Aorta (tissue), 5 donors: ENCODE measurements around the gene HS3ST1. TPM values are rescaled to one million over a fixed set of nuclear protein-coding genes. Genes with fewer than 3 reads are reported as not detected.

Source experiments
- ATAC-seq: fragments of 200-7000 bp; cut with Tn5 transposase; one replicate; pipeline ENCODE4 v1.9.1; 2022; ENCODE audit warnings: moderate library complexity; ENCODE audit not compliant: low FRiP score
- DNase-seq, 2 donors: peaks; one replicate each; pipeline ENCODE4 v3.0.0-alpha.2; 2020
- H3K27ac ChIP-seq, 2 donors: one replicate each; pipeline ENCODE4 v1.5.1; 2013; ENCODE audit warnings: low read length in 2 of 2, mild to moderate bottlenecking in 2 of 2, moderate library complexity in 2 of 2, control low read depth in 1 of 2, inconsistent platforms in 1 of 2, low read depth in 1 of 2
- H3K27me3 ChIP-seq, 2 donors: one replicate each; pipeline ENCODE4 v1.6.1; 2013; ENCODE audit warnings: control low read depth in 1 of 2, low read length in 1 of 2, mild to moderate bottlenecking in 1 of 2, moderate library complexity in 1 of 2; ENCODE audit not compliant: insufficient read depth in 2 of 2, control insufficient read depth in 1 of 2
- H3K36me3 ChIP-seq, 2 donors: one replicate each; pipeline ENCODE4 v1.6.1; 2013; ENCODE audit warnings: control low read depth in 1 of 2, low read length in 1 of 2, mild to moderate bottlenecking in 1 of 2; ENCODE audit not compliant: insufficient read depth in 2 of 2, control insufficient read depth in 1 of 2
- H3K4me1 ChIP-seq, 2 donors: one replicate each; pipeline ENCODE4 v1.6.1; 2013; ENCODE audit warnings: low read length in 2 of 2, control low read depth in 1 of 2, mild to moderate bottlenecking in 1 of 2, moderate library complexity in 1 of 2; ENCODE audit not compliant: insufficient read depth in 2 of 2, control insufficient read depth in 1 of 2
- H3K4me3 ChIP-seq, 2 donors: one replicate each; pipeline ENCODE4 v1.5.1; 2013; ENCODE audit warnings: low read length in 2 of 2, control low read depth in 1 of 2, mild to moderate bottlenecking in 1 of 2
- H3K9me3 ChIP-seq: one replicate; pipeline ENCODE4 v1.6.1; 2013; ENCODE audit warnings: mild to moderate bottlenecking, low read length; ENCODE audit not compliant: control insufficient read depth
- WGBS, 2 donors: extraction: QIAGEN DNeasy Blood & Tissue Kit; methylation state at CpG; one replicate each; pipeline ENCODE4 v1.1.7; 2013; 5-methylcytosine and 5-hydroxymethylcytosine counted together
- intact Hi-C, 2 donors: fragments of 100-400 bp; cut with DNase I; formaldehyde crosslinking; loops; one replicate each; pipeline versions ENCODE4 v1.14.2 to v1.15.0; 2022
- polyA plus RNA-seq, 2 donors: library from polyadenylated mRNA; stranded (reverse); fragments of 200-250 nt; gene quantifications; one replicate each; pipeline ENCODE4 v1.2.3, GENCODE V29; 2013
- total RNA-seq, 2 donors: library from RNA; stranded (reverse); fragmentation: NEBNext Ultra II Directional; extraction: Animal tissue kit (Norgen Biotek cat#: 25700); gene quantifications; one replicate each; pipeline ENCODE4 v1.2.1, GENCODE V29; 2021
- donor health status: healthy with polysubstance abuse.
- donor health status: Bipolar disorder and iron deficiency.
- donor health status: DM: no; HTN: no; CAD: no.
- donor health status: DM: no; HTN: no; CAD: no.
- donor health status: DM: yes; HTN: yes; CAD: no.

The HS3ST1 gene
- total and polyA plus RNA-seq, 4 donors, result 0.15 to 6.9 (median 2.3) TPM

GRCh38 chr4:11418610-11419009 lies 10.1 kb downstream of the HS3ST1 start:
- no peaks in the 10 kb centered on the region for H3K4me1 ChIP-seq
- intact Hi-C loops, result no loop called here
- no peaks in the 10 kb centered on the region for H3K36me3 ChIP-seq
- H3K4me3 ChIP-seq, result no peak overlapping the region
- DNase-seq (no peak), ATAC-seq (no peak)
- H3K27ac ChIP-seq, result no peak overlapping the region
- peaks cover 0 to 1% of the 10 kb centered on the region in 2 donors for H3K27me3 ChIP-seq
- no peaks in the 10 kb centered on the region for H3K9me3 ChIP-seq

- no peaks in the 10 kb centered on the region for H3K36me3 ChIP-seq
- no peaks in the 10 kb centered on the region for H3K9me3 ChIP-seq
- H3K4me3 ChIP-seq, result no peak overlapping the region
- no peak overlapping the region for H3K27ac ChIP-seq
- peaks cover 0 to 1% of the 10 kb centered on the region in 2 donors for H3K27me3 ChIP-seq
- 71 to 76% methylated on average over 3 of the region's 3 CpGs for WGBS, 2 donors
- intact Hi-C loops, result no loop called here
- no peaks in the 10 kb centered on the region for H3K4me1 ChIP-seq
- DNase-seq (no peak), ATAC-seq (no peak)
These were observed 12.0 kb downstream of the HS3ST1 start for GRCh38 chr4:11416767-11417113.

- DNase-seq (no peak), ATAC-seq (no peak)
- no peak overlapping the region for H3K4me3 ChIP-seq
- intact Hi-C loops, result no loop called here
- H3K4me1 ChIP-seq, result no peaks in the 10 kb centered on the region
- no peaks in the 10 kb centered on the region for H3K9me3 ChIP-seq
- H3K36me3 ChIP-seq, result no peaks in the 10 kb centered on the region
- no peak overlapping the region for H3K27ac ChIP-seq
- H3K27me3 ChIP-seq, result peaks cover 0 to 1% of the 10 kb centered on the region in 2 donors
- WGBS, 2 donors, result 88 to 91% methylated on average over 8 of the region's 8 CpGs
These were observed 12.5 kb downstream of the HS3ST1 start for GRCh38 chr4:11416071-11416766.

DNA sequence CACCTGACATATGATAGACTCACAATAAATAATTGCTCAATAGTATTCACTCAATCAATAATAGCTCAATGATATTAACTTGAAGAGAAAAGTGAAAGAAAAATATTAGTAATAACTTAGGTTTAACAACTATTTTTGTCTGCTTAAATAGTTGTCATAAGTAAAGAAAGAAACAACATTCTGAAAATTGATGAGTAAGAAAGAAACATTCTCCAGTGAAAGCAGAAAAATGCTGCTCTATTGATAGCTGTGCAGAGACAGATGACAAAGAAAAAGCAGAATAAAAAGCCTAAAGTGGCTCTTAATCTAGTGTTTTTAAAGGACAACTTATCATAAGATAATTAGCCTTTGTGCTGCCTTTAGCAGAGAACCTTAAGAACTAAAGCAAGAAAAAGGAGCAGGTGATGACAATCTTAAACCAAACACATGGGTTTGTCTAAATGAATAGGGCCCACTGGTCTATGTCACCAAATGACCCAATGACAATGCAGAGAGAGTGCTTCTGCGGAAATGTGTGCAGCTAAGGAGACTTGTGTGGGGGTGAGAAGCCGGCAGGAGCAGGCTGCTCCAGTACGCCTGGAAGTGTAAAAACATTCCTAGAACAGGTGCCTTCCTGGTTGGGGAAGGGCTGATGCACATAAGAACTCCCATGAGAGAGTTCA lies 13.2 kb downstream of the HS3ST1 start:
- DNase-seq (no peak), ATAC-seq (no peak)
- H3K9me3 ChIP-seq, result no peaks in the 10 kb centered on the region
- no peak overlapping the region for H3K27ac ChIP-seq
- H3K4me3 ChIP-seq, result no peak overlapping the region
- H3K4me1 ChIP-seq, result no peaks in the 10 kb centered on the region
- H3K36me3 ChIP-seq, result no peaks in the 10 kb centered on the region
- WGBS, 2 donors, result 80 to 84% methylated on average over 3 of the region's 3 CpGs
- intact Hi-C loops, result no loop called here
- H3K27me3 ChIP-seq, result peaks cover 0 to 1% of the 10 kb centered on the region in 2 donors

DNA sequence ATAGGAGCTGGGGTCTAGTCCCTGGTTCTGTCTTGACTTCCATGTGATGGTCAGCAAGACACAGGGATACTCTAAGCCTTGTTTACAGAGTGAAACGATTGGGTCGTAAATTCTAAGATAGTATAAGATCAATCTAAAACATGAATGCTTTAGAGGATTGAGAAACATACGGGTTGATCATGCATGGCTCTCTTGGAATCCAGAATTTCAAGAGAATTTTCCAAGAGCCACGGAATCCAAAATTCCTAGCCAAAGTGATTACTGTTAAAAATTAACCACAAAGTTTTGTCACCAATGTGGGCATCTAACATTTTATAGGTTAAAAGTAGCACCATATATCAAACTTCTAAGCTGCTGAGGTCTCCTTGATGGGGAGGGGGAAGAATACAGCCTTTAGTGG lies 16.5 kb downstream of the HS3ST1 start:
- Histone ChIP-seq H3K4me1 (no peaks in the 10 kb centered on the region), H3K27me3 (peaks cover 0 to 1% of the 10 kb centered on the region in 2 donors), H3K27ac (no peak overlapping the region), H3K4me3 (no peak overlapping the region), H3K9me3 (no peaks in the 10 kb centered on the region), H3K36me3 (no peaks in the 10 kb centered on the region)
- DNase-seq, result no peak
- intact Hi-C loops, result no loop called here
- WGBS, 2 donors, result 92 to 94% methylated on average over 4 of the region's 4 CpGs
- no peak for ATAC-seq

- Histone ChIP-seq H3K36me3 (no peaks in the 10 kb centered on the region), H3K27ac (no peak overlapping the region), H3K27me3 (peaks cover 0 to 3% of the 10 kb centered on the region in 2 donors), H3K4me1 (no peaks in the 10 kb centered on the region), H3K4me3 (no peak overlapping the region), H3K9me3 (no peaks in the 10 kb centered on the region)
- intact Hi-C loops, result no loop called here
- ATAC-seq, result no peak
- 23 to 29% methylated on average over 1 of the region's 1 CpG for WGBS, 2 donors
- DNase-seq, result no peak
These were observed 19.1 kb downstream of the HS3ST1 start for GRCh38 chr4:11409632-11410031.

DNA sequence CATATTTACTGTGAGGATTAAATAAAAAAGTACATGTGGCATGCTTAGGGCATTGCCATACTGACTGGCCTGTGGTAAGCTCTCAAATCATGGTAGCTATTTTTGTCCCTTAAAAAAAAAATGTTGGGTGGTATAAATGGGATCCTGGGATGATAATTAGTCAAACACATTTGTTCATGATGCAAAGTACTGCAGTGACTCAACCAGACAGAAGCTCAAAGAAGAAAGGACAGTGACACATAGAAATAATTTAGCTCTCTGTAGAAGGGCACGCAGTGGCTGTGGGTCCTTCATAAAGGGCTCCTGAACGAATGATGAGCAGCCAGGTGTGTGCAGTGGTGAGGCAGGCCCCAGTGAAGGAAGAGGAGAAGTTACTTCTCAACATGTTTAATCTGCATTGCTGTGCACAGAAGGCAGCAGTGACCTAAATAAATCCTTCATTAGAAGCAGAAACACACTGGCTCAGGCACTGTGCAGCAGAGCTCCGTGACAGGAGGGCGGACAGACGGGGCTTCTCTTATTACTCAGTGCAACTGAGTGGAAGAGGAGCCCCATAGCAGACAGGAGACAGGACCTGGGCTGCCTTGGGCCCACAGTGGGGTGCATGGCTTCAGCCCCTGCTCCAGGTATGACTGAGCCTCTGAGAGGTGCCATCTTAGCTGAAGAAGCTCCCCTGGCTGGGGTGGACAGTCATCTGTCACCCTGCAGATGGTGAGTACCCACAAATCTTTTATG lies 20.3 kb downstream of the HS3ST1 start:
- peaks cover 0 to 3% of the 10 kb centered on the region in 2 donors for H3K27me3 ChIP-seq
- H3K36me3 ChIP-seq, result no peaks in the 10 kb centered on the region
- DNase-seq (no peak), ATAC-seq (no peak)
- no peaks in the 10 kb centered on the region for H3K9me3 ChIP-seq
- no peak overlapping the region for H3K27ac ChIP-seq
- WGBS, 2 donors, result 84 to 91% methylated on average over 5 of the region's 5 CpGs
- no peaks in the 10 kb centered on the region for H3K4me1 ChIP-seq
- H3K4me3 ChIP-seq, result no peak overlapping the region
- intact Hi-C loops, result no loop called here

GRCh38 chr4:11407551-11407950 lies 21.1 kb downstream of the HS3ST1 start:
- intact Hi-C loops, result no loop called here
- no peaks in the 10 kb centered on the region for H3K9me3 ChIP-seq
- peaks cover 0 to 3% of the 10 kb centered on the region in 2 donors for H3K27me3 ChIP-seq
- 61 to 62% methylated on average over 3 of the region's 3 CpGs for WGBS, 2 donors
- DNase-seq (no peak), ATAC-seq (no peak)
- no peaks in the 10 kb centered on the region for H3K4me1 ChIP-seq
- H3K36me3 ChIP-seq, result no peaks in the 10 kb centered on the region
- H3K27ac ChIP-seq, result no peak overlapping the region
- H3K4me3 ChIP-seq, result no peak overlapping the region

GRCh38 chr4:11404431-11404830 lies 24.3 kb downstream of the HS3ST1 start:
- Histone ChIP-seq H3K27me3 (peaks cover 0 to 3% of the 10 kb centered on the region in 2 donors), H3K27ac (no peak overlapping the region), H3K9me3 (no peaks in the 10 kb centered on the region), H3K36me3 (no peaks in the 10 kb centered on the region), H3K4me1 (no peaks in the 10 kb centered on the region), H3K4me3 (no peak overlapping the region)
- 95 to 96% methylated on average over 2 of the region's 2 CpGs for WGBS, 2 donors
- no peak for ATAC-seq
- DNase-seq, result no peak
- intact Hi-C loops, result no loop called here
